Right hindlimb (tissue), 1 donor: Measurements from ENCODE around the gene MCUB.
"Not testable (repeated sequence)": the region's sequence is repeated elsewhere in the genome, so short reads cannot be mapped to it uniquely, and the experiment has no call there.

Source experiments
- DNase-seq: peaks from one replicate; pipeline ENCODE4 v3.0.0-alpha.2; 2018

Gene MCUB

DNA sequence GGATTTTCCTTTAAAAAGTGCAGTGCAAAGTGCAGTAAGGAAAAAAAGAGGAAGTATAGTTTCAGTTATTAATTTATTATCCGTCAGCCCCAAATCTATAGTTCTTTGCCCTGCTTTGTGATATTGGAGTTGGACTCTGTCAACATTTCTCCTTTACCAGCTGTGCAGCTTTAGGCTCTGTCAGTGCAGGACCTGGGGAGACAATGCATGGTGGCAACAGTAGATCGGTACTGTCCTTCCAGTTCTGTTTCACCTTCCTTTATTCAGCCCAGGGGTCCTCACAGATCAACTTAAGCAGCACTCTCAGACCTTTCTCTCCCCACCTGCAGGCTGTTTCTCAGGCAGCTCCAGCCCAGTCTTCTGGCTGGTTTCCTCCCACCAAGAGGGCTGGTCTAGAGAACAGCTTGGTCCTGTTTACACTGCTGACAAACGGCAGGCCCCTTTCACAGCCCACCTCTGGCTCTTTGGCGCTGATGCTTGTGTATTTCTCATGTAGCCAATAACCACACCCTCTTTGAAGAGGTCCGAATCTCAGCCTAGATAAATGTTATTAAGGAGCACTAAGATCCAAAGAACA lies 71.6 kb downstream of the MCUB start:
- DNase-seq: no peak

DNA sequence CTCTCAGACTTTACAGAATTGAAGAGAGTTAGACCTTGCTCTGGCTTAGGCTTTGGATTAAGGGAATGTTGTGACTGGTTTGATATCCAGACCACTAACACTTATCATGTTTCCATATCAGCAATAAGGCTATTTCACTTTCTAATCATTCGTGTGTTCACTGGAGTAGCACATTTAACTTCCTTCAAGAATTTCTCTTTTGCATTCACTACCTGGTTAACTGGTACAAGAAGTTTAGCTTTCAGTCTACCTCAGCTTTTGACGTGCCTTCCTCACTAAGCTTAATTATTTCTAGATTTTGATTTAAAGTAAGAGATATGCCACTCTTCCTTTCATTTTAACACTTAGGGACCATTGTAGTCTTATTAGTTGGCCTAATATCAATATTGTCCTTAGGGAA lies 80.6 kb downstream of the MCUB start:
- no peak for DNase-seq

DNA sequence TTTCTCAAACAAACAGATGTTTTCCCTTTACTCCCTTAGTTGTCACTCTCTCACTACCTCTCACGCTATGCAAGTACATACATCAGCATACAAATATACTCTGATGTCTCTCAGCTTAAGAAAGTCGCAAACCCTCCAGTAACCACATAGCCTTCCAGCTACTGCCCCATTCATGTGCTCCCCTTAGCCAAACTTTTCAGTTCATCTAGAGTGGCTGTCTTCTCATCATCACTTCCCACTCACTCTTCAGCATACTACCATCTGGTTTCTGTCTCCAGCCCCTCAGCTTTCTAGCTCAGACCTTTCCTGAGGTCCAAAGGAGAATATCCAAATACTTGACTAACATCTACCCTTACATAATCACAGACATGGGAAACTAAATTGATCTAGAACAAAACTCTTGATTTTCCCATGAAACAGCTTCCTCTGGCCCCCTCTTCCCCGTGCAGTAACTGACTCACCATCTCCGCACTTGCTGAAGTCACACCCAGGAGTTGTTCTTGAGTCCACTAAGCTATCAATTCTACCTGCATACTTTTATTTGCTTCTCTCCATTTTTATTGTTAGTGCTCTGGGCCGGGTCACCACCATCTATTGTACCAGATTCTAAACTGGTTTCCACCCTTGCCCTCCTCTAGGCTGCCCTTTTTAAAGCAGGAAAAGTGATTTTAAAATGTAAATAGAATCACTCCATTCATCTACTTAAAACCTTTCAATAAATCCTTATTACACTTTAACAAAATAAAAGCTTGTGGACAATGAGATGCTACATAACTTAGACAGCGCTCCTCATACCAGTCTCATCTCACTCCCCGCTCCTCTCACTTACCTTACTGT lies 86.0 kb downstream of the MCUB start:
- DNase-seq: no peak

DNA sequence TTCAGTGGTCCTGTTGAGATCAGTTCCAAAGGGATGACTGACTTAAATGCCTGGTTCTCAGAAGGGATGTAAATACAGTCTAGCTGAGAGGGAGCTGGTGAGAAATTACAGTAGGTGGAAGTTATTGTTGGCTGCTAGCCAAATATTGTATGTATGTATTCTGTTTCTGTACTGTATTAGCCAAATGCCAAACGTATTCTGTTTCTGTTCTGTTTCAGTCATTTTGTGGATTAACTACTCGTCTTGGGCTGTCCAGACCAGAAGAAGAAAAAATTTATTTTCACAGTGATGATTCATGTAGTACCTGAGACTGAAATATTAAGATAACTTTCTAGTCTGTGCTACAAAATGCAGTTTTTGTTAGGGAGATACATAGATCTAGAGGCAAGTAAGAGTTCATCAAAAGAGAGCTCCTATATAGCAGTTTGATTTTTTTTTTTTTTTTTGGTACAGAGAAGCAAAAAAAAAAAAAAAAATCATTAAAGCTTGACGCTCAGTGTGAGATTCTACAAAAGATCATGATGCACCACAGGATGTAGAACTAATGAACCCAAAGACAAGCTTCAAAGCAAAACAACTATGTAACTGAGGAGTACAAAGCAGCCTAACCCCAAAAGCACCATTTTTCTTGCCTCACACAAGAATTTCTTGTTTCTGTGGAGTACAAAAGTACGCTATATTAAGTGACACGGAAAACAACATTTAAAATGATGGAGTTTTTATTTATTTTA lies 88.4 kb downstream of the MCUB start:
- DNase-seq: no peak

DNA sequence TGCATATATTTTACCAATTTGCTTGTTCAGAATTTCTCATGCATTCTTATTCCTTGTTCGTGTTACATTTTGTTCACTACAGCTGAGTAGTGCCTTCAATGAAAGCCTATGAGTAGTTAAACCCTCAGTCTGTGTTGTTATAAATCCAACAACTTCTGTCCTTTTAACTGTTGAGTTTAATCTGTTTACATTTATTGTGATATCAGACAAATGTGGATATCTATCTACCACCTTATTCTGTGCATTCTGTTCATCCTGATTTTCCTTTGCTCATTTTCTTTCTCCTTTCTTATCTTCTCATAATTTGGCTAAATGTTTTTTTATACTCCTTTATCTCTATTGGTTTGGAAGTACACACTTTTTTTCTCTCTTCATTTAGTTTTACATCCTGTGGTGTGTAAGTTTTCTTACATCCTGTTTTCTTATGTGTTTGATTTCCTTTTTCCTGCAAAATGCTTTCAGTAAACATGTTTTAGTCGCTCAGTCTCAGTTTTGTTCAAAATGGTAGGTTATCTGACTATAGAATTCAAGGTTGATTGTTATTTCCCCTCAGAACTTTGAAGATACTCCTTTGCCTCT lies 89.0 kb downstream of the MCUB start:
- no peak for DNase-seq

DNA sequence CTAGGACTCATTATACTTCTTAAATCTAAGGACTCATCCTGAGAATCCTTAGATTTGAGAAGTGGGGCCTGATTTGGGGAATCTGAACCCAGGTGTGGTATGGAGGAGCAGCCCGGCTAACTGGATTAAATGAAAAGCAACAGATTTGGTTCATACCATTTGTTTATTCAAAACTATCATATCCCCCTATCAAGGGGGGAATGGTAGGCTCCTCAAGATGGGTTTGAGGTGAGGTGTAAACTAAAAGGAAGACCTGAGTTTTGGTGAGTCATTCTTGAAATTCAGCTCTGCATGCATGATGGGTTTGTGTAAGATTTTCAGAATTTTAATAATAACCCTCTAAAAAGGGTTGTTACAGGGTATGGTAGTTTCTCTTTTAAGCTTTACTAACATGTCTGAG lies 89.8 kb downstream of the MCUB start:
- no peak for DNase-seq

DNA sequence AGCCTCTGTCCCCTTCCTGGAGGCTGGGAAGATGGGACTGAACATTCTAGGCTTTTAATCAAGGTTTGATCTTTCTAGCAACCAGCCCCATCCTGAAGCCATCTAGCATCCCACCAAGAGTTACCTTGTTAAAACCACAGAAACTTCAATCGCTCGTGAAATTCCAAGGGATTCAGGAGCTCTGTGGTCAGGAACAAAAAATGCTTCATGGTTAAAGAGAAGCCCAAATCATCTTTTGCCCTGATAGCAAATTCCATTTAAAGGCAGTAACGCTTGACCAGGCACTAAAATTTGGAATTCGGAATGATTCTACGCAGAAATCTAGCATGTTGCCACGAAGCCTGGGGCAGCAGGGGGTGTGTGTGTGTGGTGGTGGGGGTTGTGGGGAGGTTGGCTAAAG lies 95.3 kb downstream of the MCUB start:
- DNase-seq: no peak

DNA sequence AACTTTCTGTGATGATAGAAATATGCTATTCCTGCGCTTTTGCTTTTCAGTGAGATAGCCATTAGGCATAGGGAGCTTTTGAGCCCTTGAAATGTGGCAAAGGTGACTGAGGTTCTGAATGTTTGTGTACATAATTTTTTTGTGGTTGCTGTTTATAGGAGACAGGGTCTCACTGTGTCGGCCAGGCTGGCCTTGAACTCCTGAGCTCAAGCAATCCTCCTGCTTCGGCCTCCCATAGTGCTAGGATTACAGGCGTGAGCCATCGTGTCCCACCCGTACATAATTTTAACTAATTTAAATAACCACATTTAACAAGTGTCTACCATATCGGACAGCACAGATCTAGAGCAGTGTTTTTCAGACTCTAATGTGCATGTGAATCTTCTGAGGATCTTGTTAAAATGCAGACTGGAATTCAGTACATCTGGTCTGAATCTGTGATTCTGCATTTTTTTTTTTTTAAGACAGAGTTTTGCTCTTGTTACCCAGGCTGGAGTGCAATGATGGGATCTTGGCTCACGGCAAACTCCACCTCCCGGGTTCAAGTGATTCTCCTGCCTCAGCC lies 97.9 kb downstream of the MCUB start:
- DNase-seq: no peak

DNA sequence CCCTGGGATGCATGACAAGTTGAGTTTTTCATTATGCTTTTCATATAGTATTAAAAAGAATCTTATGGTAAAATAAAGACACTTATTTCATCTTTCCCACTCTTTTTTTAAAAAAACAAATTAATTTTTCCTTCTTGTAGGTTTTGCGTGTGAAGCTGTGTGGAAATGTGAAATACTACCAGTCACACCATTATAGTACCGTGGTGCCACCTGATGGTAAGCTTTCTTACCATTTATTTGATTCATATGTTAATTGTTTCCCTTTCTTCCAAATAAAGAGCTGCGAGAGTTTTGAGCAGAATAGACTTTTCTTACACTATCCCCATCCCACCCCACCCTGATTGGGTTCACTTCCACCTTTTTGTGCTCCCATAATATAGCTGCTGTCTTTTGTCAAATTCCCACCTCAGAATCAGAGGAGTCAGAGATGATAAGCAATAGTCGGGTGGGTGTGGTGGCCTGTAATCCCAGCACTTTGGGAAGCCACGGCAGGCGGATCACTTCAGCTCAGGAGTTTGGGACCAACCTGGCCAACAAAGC lies 98.9 kb downstream of the MCUB start:
- DNase-seq: no peak

DNA sequence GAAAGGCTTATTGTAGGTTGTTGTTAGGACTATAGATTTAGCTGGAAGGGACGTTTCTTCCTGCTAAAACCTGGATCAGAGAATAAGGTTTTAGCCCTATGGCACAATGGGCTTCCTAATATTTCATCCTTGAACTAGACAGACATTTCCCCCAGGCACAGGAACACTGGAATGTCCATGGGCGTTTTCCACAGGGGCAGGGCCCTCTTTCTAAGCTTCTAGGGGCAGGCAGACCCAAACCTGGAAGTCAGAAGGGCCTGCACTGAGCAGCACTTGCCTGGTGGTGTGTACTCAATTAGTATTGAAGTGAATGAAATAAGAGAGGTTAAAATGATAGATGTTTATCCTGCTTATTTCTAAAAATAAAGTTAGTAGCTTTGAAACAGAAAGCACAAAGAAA lies 102.1 kb downstream of the MCUB start:
- DNase-seq: no peak

DNA sequence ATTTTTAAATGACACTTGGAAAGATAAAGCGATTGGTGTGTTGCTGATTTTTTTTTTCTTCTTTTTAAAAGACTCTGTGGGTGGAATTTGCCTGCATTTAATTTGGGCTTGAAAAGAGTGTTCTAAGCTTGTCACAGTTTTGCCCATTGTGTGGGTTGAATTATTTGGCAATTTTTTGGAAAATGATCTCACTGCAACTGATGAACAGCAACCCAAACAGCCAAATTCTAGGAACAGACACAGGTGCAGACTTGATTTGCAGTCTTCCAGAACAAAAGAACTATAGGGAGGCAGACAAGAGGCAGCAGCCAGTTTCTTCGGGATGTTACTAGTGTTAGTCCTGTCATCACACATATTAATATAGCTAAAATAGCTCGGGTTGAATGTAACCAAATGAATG lies 102.7 kb downstream of the MCUB start:
- no peak for DNase-seq

DNA sequence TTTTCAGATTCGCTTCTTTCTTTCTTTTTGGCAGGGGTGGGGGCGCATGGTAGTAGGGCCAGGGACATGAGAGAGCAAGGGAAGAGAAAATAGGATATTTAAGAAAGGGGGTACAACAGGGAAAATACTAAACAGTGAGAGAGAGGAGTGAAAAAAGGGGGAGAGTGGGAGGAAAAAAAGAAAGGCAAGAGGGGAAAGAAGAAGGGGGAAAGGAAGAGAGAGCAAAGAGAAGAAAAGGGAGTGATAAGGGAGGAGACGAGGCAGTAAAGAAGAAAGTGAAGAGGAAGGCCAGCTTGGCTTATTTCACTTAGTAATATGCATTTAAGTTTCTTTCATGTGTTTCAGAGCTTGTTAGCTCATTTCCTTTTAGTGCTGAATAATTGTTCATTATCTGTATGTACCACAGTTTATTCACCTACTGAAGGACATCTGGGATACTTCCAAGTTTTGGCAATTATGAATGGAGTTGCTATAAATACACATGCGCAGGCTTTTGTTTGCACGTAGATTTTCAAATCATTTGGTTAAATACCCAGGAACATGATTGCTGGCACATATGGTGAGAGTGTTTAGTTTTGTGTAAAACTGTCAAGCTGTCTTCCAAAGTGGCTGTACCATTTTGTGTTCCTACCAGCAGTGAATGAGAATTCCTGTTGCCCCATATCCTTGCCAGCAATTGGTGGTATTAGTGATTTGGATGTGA lies 105.9 kb downstream of the MCUB start:
- no peak for DNase-seq

DNA sequence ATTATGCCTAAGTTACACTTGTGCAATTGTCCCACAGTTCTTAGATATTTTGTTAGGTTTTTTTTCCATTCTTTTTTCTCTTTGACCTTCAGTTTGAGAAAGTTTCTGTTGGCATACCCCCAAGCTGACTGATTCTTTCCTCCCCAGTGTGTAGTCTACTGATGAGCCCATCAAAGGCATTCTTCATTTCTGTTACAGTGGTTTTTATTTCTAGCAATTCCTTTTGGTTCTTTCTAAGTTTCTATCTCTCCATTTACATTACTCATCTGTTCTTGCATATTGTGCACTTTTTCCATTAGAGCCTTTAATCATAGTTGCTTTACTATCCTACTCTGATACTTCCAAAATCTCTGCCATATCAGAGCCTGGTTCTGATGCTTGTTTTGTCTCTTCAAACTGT lies 111.3 kb downstream of the MCUB start:
- DNase-seq: no peak

DNA sequence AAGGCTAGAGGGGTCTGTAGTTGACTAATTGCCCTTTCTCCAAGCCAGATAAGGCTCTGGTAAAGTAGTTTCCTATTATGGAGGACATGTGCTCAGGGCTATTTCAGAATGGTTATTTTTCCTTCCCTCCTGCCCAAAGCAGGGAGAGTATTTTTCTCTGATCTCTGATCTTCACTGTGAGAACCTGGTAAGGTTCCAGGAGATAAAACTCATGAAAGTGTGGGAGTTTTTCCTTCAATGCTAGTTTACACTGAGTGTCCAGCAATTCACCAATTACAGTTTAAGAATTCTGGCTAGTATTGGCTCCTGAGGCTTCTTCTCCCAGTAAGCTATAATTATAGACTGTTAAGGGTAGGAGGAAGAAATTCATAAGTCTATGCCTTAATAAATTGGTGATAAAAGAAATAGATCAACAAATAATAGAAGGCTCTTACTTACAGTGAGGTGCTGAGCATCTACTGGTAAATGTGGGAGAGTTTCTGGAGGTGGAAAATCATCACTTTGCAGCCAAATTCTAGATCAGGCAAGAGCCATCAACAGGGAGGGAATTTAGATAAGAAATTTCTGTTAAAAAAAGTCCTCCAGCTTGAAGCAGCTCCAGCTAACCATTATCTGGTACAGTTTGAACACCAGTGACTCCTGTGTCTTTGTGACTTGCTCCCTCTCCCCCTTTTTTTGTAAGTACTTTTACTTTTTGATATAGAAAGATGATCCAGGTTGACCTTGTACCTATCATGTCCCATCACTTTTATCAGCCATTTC lies 112.3 kb downstream of the MCUB start:
- no peak for DNase-seq

DNA sequence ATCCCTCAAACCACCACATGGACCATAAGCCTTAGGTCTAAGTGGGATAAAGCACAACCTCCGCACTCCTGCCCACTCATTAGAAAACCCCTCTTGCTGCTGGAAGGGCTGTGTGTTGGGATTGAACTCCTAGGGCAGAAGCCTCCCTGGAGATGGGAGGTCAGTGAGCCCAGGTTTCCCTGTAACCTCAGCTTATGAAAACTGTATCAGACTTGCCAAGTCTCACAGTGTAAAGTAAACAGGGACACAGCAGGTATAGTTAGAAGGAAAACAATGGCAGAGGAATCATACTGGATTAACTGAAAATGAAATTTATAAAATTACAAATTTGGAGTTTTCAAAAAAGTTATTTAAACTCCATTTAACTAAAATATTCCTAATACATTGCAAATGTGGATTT lies 113.3 kb downstream of the MCUB start:
- no peak for DNase-seq

DNA sequence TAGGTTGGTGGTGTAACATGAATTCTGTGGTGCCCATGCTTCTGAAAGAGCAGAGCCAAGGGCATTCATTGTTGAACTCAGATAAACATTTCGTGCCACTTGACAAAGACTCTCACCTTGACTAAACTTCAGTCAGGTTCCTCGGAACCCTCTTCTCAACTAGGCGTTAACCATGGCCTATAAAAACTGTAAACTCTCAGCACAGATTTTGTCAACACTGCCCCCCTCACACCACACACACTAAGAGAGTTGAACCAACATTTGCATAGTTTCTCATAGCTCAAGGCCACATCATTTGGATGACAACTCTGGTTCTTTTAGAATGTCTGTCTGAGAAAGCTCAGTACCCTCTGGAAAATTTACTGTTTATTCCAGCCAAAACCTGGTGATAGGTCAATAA lies 115.1 kb downstream of the MCUB start:
- no peak for DNase-seq

DNA sequence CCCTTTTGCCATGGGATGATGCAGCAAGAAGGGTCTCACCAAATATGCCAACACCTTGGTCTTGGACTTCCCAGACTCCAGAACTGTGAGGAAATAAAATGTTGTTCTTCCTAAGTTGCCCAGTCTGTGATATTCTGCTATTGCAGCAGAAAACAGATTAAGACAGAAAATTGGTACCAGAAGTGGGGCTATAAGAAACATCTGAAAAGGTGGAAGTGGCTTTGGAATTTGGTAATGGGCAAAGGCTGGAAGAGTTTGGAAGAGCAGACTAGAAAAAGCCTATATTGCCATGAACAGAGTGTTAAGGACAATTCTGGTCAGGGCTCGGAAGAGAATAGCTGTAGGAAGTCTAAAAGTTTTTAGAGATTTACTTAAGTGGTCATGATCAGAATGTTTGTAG lies 115.8 kb downstream of the MCUB start:
- DNase-seq: no peak

DNA sequence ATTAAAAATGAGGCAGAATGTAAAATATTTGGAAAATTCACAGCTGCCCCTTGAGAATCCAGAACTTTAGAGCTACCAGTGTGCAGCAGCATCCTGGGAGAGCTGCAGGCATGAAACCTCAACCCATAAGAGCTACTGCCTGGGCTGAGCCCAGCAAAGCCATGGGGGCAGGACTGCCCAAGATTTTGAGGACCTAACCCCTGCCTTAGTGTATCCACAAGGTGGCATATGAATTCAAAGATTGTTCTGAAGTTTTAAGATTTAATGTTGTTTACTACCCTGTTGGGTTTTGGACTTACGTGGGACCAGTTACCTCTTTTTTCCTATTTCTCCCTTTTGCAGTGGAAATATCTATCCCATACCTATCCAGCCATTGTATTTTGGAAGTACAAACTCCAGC lies 116.8 kb downstream of the MCUB start:
- no peak for DNase-seq

DNA sequence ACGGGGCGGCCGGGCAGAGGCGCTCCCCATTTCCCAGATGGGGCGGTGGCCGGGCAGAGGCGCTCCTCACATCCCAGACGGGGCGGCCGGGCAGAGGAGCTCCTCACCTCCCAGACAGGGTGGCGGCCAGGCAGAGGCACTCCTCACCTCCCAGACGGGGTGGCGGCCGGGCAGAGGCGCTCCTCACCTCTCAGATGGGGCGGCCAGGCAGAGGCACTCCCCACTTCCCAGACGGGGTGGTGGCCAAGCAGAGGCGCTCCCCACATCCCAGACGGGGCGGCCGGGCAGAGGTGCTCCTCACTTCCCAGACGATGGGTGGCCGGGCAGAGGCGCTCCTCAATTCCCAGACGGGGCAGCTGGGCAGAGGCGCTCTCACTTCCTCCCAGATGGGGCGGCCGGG lies 118.4 kb downstream of the MCUB start:
- DNase-seq: not testable (repeated sequence)

DNA sequence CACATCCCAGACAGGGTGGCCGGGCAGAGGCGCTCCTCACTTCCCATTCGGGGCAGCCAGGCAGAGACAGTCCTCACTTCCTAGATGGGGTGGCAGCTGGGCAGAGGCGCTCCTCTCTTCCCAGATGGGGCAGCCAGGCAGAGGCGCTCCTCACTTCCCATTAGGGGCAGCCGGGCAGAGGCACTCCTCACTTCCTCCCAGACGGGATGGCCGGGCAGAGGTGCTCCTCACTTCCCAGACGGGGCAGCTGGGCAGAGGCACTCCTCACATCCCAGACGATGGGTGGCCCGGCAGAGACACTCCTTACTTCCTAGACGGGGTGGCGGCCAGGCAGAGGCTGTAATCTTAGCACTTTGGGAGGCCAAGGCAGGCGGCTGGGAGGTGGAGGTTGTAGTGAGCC lies 118.9 kb downstream of the MCUB start:
- DNase-seq: not testable (repeated sequence)

DNA sequence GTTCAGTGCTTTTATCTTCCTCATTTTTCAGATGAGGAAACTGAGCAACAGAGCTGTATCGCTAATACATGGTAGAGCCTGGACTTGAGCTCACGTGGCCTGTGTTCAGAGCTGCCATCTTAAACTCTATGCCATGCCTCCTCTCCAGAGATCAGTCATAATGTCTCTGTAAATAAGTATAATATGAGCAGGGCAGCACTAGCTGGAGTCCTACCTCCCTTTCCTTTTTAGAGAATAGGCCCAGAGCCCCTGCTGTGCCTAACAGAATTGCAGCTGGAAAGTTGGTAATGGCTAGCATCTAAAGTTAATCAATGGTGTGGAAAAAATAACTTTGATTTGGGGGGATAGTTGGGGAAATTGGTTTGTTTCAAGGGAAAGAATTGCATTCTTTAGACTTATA lies 122.8 kb downstream of the MCUB start:
- DNase-seq: no peak
